ENCODE measurements around the gene SLC35F5.
"Not testable (repeated sequence)": the region's sequence is repeated elsewhere in the genome, so short reads cannot be mapped to it uniquely, and the experiment has no call there.

SLC35F5 gene

GRCh38 chr2:113698892-113699447 is 57.5 kb downstream of the SLC35F5 start:
- no peak overlapping the region for H2AFZ ChIP-seq (ENCODE audit: low read depth, low read length)
- no peak overlapping the region for H3K4me3 ChIP-seq (ENCODE audit: low read length)
- no peaks in the 10 kb centered on the region for H3K9me3 ChIP-seq (ENCODE audit: low read length)
- no peaks in the 10 kb centered on the region for H3K4me1 ChIP-seq (ENCODE audit: insufficient read depth, low read length)
- no peaks in the 10 kb centered on the region for H3K27me3 ChIP-seq (ENCODE audit: insufficient read depth, low read length)
- H3K36me3 ChIP-seq (ENCODE audit: insufficient read depth, low read length) = no peaks in the 10 kb centered on the region

DNA sequence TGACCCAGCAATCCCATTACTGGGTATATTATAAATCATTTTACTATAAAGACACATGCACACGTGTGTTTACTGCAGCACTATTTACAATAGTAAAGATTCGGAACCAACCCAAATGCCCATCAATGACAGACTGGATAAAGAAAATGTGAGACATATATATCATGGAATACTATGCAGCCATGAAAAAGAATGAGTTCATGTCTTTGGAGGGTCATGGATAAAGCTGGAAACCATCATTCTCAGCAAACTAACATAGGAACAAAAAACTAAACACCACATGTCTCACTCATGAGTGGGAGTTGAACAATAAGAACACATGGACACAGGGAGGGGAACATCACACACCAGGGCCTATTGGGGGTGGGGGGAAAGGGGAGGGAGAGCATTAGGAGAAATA is 58.2 kb downstream of the SLC35F5 start:
- H2AFZ ChIP-seq (ENCODE audit: low read depth, low read length); H3K4me1 ChIP-seq (ENCODE audit: insufficient read depth, low read length); H3K9me3 ChIP-seq (ENCODE audit: low read length); H3K36me3 ChIP-seq (ENCODE audit: insufficient read depth, low read length); H3K27me3 ChIP-seq (ENCODE audit: insufficient read depth, low read length); H3K4me3 ChIP-seq (ENCODE audit: low read length): not testable (repeated sequence)

- no peak overlapping the region for H3K4me3 ChIP-seq (ENCODE audit: low read length)
- no peaks in the 10 kb centered on the region for H3K9me3 ChIP-seq (ENCODE audit: low read length)
Measured at GRCh38 chr2:113697516-113697915, 58.9 kb downstream of the SLC35F5 start.

DNA sequence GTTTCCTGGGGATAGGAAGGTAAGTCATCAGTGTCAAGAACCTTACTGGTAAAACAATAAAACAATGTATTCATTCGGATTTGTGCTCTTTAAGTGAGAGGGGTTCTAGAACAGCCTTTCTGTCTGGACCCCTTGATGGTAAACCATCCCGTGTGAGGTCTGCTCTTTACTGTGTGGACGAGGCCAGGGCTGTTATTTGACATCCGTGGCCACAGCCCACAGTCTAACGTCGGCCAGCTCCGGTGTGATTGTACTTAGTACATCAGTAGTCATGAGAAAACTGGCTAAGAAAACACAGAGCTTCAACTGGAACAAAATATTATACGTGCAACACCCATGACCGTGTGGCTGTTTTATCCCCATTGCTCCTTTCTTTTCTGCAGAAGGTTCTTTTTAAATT is 62.0 kb downstream of the SLC35F5 start:
- no peak overlapping the region for H3K4me3 ChIP-seq (ENCODE audit: low read length)
- no peaks in the 10 kb centered on the region for H3K4me1 ChIP-seq (ENCODE audit: insufficient read depth, low read length)
- H3K27me3 ChIP-seq (ENCODE audit: insufficient read depth, low read length) = no peaks in the 10 kb centered on the region
- H3K36me3 ChIP-seq (ENCODE audit: insufficient read depth, low read length) = no peaks in the 10 kb centered on the region
- no peak overlapping the region for H2AFZ ChIP-seq (ENCODE audit: low read depth, low read length)
- no peaks in the 10 kb centered on the region for H3K9me3 ChIP-seq (ENCODE audit: low read length)

More at GRCh38 chr2:113697516-113697915, 58.9 kb downstream of the SLC35F5 start:
- no peak overlapping the region for H2AFZ ChIP-seq (ENCODE audit: low read depth, low read length)
- H3K4me1 ChIP-seq (ENCODE audit: insufficient read depth, low read length) = no peaks in the 10 kb centered on the region
- no peaks in the 10 kb centered on the region for H3K36me3 ChIP-seq (ENCODE audit: insufficient read depth, low read length)
- H3K27me3 ChIP-seq (ENCODE audit: insufficient read depth, low read length) = no peaks in the 10 kb centered on the region

DNA sequence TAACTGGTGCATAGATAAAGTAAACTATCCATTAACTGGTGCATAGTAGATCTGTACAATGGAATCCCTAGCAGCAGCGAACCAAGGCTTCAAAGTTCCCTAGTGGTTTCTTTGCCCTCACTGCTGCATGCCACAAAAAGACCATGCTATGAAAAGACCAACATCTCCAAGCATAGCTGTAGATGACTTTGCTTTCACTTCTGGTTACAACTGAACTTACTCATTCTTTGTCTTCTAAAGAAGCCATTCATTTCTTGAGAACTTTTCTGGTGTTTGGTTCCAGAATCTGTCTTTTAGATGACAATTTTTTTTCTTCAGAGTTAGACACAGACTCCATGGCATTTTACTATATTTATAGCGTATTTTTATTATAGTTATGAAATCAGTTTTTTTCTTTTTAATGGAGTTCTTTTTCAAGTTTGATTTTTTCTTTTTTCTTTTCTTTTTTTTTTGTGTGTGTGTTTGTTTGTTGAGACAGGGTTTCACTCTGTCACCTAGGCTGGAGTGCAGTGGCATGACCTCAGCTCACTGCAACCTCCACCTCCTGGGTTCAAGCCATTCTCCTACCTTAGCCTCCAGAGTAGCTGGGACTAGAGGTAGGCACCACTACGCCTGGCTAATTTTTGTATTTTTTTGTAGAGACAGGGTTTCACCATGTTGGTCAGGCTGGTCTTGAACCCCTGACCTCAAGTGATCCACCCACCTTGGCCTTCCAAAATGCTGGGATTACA is 63.6 kb downstream of the SLC35F5 start:
- no peaks in the 10 kb centered on the region for H3K36me3 ChIP-seq (ENCODE audit: insufficient read depth, low read length)
- no peak overlapping the region for H3K4me3 ChIP-seq (ENCODE audit: low read length)
- no peaks in the 10 kb centered on the region for H3K4me1 ChIP-seq (ENCODE audit: insufficient read depth, low read length)

DNA sequence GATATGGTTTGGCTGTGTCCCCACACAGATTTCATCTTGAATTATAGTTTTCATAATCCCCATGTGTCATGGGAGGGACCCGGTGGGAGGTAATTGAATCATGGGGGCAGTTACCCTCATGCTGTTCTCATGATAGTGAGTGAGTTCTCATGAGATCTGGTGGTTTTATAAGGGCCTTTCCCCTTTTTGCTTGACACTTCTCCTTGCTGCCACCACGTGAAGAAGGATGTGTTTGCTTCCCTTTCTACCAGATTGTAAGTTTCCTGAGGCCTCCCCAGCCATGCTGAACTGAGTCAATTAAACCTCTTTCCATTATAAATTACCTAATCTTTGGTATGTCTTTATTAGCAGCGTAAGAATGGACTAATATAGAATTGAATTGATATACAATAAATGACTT is 65.6 kb downstream of the SLC35F5 start:
- H3K27me3 ChIP-seq (ENCODE audit: insufficient read depth, low read length); H2AFZ ChIP-seq (ENCODE audit: low read depth, low read length); H3K4me3 ChIP-seq (ENCODE audit: low read length); H3K36me3 ChIP-seq (ENCODE audit: insufficient read depth, low read length); H3K4me1 ChIP-seq (ENCODE audit: insufficient read depth, low read length); H3K9me3 ChIP-seq (ENCODE audit: low read length): not testable (repeated sequence)

More for the DNA sequence above, 63.6 kb downstream of the SLC35F5 start:
- no peaks in the 10 kb centered on the region for H3K27me3 ChIP-seq (ENCODE audit: insufficient read depth, low read length)
- H3K9me3 ChIP-seq (ENCODE audit: low read length) = no peaks in the 10 kb centered on the region
- no peak overlapping the region for H2AFZ ChIP-seq (ENCODE audit: low read depth, low read length)

DNA sequence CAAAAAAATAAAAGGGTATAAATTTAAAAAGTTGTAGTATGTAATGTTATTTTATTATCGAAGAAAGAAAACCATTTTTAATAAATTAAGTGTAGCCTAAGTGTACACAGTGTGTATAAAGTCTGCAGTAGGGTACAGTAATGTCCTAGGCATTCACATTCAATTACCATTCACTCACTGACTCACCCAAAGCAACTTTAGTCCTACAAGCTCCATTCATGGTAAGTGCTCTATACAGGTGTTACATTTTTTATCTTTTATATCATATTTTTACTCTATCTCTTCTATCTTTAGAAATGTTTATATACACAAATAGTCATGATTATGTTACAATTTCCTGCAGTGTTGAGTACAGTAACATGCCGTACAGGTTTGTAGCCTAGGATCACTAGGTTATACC is 69.9 kb downstream of the SLC35F5 start:
- no peak overlapping the region for H2AFZ ChIP-seq (ENCODE audit: low read depth, low read length)

GRCh38 chr2:113685471-113685870 is 71.0 kb downstream of the SLC35F5 start:
- Histone ChIP-seq H2AFZ (ENCODE audit: low read depth, low read length) (no peak overlapping the region), H3K27me3 (ENCODE audit: insufficient read depth, low read length) (no peaks in the 10 kb centered on the region), H3K4me3 (ENCODE audit: low read length) (no peak overlapping the region), H3K9me3 (ENCODE audit: low read length) (no peaks in the 10 kb centered on the region), H3K4me1 (ENCODE audit: insufficient read depth, low read length) (no peaks in the 10 kb centered on the region), H3K36me3 (ENCODE audit: insufficient read depth, low read length) (no peaks in the 10 kb centered on the region)

More for the DNA sequence above, 69.9 kb downstream of the SLC35F5 start:
- H3K27me3 ChIP-seq (ENCODE audit: insufficient read depth, low read length) = no peaks in the 10 kb centered on the region
- no peaks in the 10 kb centered on the region for H3K9me3 ChIP-seq (ENCODE audit: low read length)
- no peaks in the 10 kb centered on the region for H3K4me1 ChIP-seq (ENCODE audit: insufficient read depth, low read length)
- H3K4me3 ChIP-seq (ENCODE audit: low read length) = no peak overlapping the region
- H3K36me3 ChIP-seq (ENCODE audit: insufficient read depth, low read length) = no peaks in the 10 kb centered on the region

- Histone ChIP-seq H2AFZ (ENCODE audit: low read depth, low read length) (no peak overlapping the region), H3K27me3 (ENCODE audit: insufficient read depth, low read length) (no peaks in the 10 kb centered on the region), H3K9me3 (ENCODE audit: low read length) (no peaks in the 10 kb centered on the region), H3K36me3 (ENCODE audit: insufficient read depth, low read length) (no peaks in the 10 kb centered on the region), H3K4me3 (ENCODE audit: low read length) (no peak overlapping the region), H3K4me1 (ENCODE audit: insufficient read depth, low read length) (peaks cover 4% of the 10 kb centered on the region)
Measured at GRCh38 chr2:113679457-113679856, 77.0 kb downstream of the SLC35F5 start.

DNA sequence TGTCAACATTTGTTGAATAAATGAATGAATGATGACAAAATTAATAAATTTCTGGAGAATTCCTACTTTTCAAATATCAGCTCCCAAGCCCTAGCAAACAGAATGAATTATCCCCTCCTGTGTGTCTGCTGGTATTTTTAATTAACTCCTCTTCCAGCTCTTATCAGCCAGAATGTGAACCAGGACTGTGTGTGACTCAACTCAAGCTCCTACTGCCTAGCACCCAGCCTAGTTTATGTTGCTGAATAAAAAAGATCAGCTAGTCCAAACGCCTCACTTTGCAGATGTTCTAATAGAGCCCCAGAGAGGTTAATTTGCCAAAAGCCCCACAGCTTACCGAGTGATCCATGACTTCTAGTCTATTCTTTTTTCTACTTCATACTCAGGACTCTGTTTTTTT is 79.1 kb downstream of the SLC35F5 start:
- Histone ChIP-seq H3K9me3 (ENCODE audit: low read length) (no peaks in the 10 kb centered on the region), H3K4me3 (ENCODE audit: low read length) (no peak overlapping the region), H2AFZ (ENCODE audit: low read depth, low read length) (no peak overlapping the region), H3K27me3 (ENCODE audit: insufficient read depth, low read length) (no peaks in the 10 kb centered on the region), H3K36me3 (ENCODE audit: insufficient read depth, low read length) (no peaks in the 10 kb centered on the region), H3K4me1 (ENCODE audit: insufficient read depth, low read length) (peaks cover 18% of the 10 kb centered on the region)

DNA sequence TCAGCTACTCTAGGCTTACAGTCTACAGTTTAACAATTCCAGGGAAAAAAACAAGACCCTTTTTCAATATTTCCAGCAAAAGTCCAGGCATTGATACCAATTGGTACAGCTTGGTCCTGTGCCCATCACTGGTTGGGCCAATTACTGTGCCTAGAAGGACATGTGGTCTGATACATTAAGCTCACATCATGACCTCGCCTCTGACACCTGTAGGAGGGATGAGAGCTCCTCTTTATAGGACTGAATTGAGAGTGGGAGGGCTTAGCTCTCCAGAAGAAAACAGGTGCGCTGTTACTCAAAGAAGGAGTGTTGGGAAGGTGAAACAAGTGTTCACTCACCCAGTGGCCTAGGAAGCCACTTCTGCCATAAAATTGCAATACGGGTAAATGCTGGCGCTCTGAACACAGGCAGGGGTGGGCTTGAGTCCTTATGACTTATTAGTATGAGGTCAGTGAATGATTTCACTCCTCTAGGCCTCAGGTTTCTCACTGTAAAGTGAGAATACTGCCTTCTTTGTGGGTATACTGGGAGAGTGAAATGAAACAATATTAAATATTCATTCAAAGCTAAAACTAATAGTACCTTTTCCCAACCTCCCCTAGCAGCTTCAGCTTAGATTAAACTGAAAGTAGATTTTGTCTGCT is 79.7 kb downstream of the SLC35F5 start:
- H3K4me3 ChIP-seq (ENCODE audit: low read length) = no peak overlapping the region
- H3K27me3 ChIP-seq (ENCODE audit: insufficient read depth, low read length) = no peaks in the 10 kb centered on the region
- no peaks in the 10 kb centered on the region for H3K9me3 ChIP-seq (ENCODE audit: low read length)
- no peak overlapping the region for H2AFZ ChIP-seq (ENCODE audit: low read depth, low read length)
- H3K4me1 ChIP-seq (ENCODE audit: insufficient read depth, low read length) = peaks cover 20% of the 10 kb centered on the region
- H3K36me3 ChIP-seq (ENCODE audit: insufficient read depth, low read length) = no peaks in the 10 kb centered on the region

DNA sequence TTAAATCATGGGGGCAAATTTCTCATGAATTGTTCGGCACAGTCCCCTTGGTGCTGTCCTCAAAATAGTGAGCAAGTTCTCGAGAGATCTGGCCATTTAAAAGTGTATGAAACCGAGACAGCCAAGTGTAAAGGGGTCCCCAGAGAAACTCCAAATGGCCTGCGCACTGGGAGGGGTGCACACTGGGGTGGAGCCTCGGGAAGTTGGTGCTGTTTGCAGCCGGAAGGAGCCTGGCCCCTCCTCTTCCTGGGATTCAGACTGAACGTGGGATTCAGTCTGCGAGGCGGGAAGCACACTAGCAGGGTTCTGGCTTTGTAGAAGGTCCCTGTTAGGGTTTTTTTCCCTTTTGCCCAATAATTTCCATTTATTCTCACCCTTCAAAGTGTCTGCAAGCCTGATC is 80.6 kb downstream of the SLC35F5 start:
- no peaks in the 10 kb centered on the region for H3K27me3 ChIP-seq (ENCODE audit: insufficient read depth, low read length)
- H3K9me3 ChIP-seq (ENCODE audit: low read length) = no peaks in the 10 kb centered on the region
- no peak overlapping the region for H2AFZ ChIP-seq (ENCODE audit: low read depth, low read length)
- no peak overlapping the region for H3K4me3 ChIP-seq (ENCODE audit: low read length)
- H3K4me1 ChIP-seq (ENCODE audit: insufficient read depth, low read length) = peaks cover 20% of the 10 kb centered on the region
- no peaks in the 10 kb centered on the region for H3K36me3 ChIP-seq (ENCODE audit: insufficient read depth, low read length)

- no peaks in the 10 kb centered on the region for H3K27me3 ChIP-seq (ENCODE audit: insufficient read depth, low read length)
- no peak overlapping the region for H3K4me3 ChIP-seq (ENCODE audit: low read length)
- H3K9me3 ChIP-seq (ENCODE audit: low read length) = no peaks in the 10 kb centered on the region
- H2AFZ ChIP-seq (ENCODE audit: low read depth, low read length) = no peak overlapping the region
- peaks cover 20% of the 10 kb centered on the region for H3K4me1 ChIP-seq (ENCODE audit: insufficient read depth, low read length)
- H3K36me3 ChIP-seq (ENCODE audit: insufficient read depth, low read length) = no peaks in the 10 kb centered on the region
Measured at GRCh38 chr2:113672326-113672932, 84.0 kb downstream of the SLC35F5 start.
